ENCODE data around the gene RGS6. TPM values are rescaled to one million over a fixed set of nuclear protein-coding genes. Genes with fewer than 3 reads are reported as not detected.

The RGS6 gene
- total RNA-seq, 6 donors from 2014 or later = 0.83 to 12.9 (median 2.2) TPM; not detected in 1

GRCh38 chr14:72278316-72278715 lies 346.1 kb downstream of the RGS6 start:
- Histone ChIP-seq H3K4me1 (no peaks in the 10 kb centered on the region), H3K27me3 (no peaks in the 10 kb centered on the region), H3K9me3 (peaks cover 0 to 3% (median 0%) of the 10 kb centered on the region in 4 donors), H3K36me3 (no peaks in the 10 kb centered on the region), H3K4me3 (no peak overlapping the region), H3K27ac (no peak overlapping the region)
- DNase-seq = no peak
- 87 to 94% methylated on average over 3 of the region's 3 CpGs for WGBS, 2 donors
- ATAC-seq (ENCODE audit: low FRiP score in 2 of 2) = no peak
- no peak for TF ChIP-seq POLR2AphosphoS5 (IDR thresholded peaks at IDR 0.05)
- no peak for TF ChIP-seq CTCF (IDR thresholded peaks at IDR 0.05)
- TF ChIP-seq EP300 (IDR thresholded peaks at IDR 0.05) = no peak
- TF ChIP-seq POLR2A (IDR thresholded peaks at IDR 0.05) = no peak

- ATAC-seq (ENCODE audit: low FRiP score in 2 of 2) (no peak), DNase-seq (no peak)
- Histone ChIP-seq H3K36me3 (no peaks in the 10 kb centered on the region), H3K27ac (no peak overlapping the region), H3K4me1 (no peaks in the 10 kb centered on the region), H3K4me3 (no peak overlapping the region), H3K27me3 (no peaks in the 10 kb centered on the region), H3K9me3 (peaks cover 5 to 26% (median 17%) of the 10 kb centered on the region in 4 donors)
- 87 to 95% methylated on average over 3 to 4 of the region's 4 CpGs for WGBS, 2 donors
- no peak for TF ChIP-seq EP300 (IDR thresholded peaks at IDR 0.05)
Observed at GRCh38 chr14:72284176-72284575, 351.9 kb downstream of the RGS6 start.

- Histone ChIP-seq H3K27ac (no peak overlapping the region), H3K4me3 (no peak overlapping the region), H3K9me3 (peaks cover 0 to 4% (median 3%) of the 10 kb centered on the region in 4 donors), H3K4me1 (no peaks in the 10 kb centered on the region), H3K27me3 (no peaks in the 10 kb centered on the region), H3K36me3 (no peaks in the 10 kb centered on the region)
- TF ChIP-seq POLR2A (IDR thresholded peaks at IDR 0.05) (no peak), POLR2AphosphoS5 (IDR thresholded peaks at IDR 0.05) (no peak), EP300 (IDR thresholded peaks at IDR 0.05) (no peak), CTCF (IDR thresholded peaks at IDR 0.05) (no peak)
- no peak for DNase-seq
- ATAC-seq (ENCODE audit: low FRiP score in 2 of 2) = no peak
- WGBS, 2 donors = 39 to 50% methylated on average over 4 of the region's 4 CpGs
Observed at GRCh38 chr14:72290241-72290640, 358.0 kb downstream of the RGS6 start.

GRCh38 chr14:72291908-72292688 lies 359.9 kb downstream of the RGS6 start:
- Histone ChIP-seq H3K27me3 (no peaks in the 10 kb centered on the region), H3K4me3 (no peak overlapping the region), H3K4me1 (no peaks in the 10 kb centered on the region), H3K36me3 (no peaks in the 10 kb centered on the region), H3K9me3 (peaks cover 0 to 3% (median 0%) of the 10 kb centered on the region in 4 donors), H3K27ac (no peak overlapping the region)
- TF ChIP-seq POLR2AphosphoS5 (IDR thresholded peaks at IDR 0.05) (no peak), CTCF (IDR thresholded peaks at IDR 0.05) (peak in 5 of 6 experiments; percentile 39 to 60 (median 48)), EP300 (IDR thresholded peaks at IDR 0.05) (no peak)
- 60 to 70% methylated on average over 16 of the region's 16 CpGs for WGBS, 2 donors
- ATAC-seq (ENCODE audit: low FRiP score in 2 of 2) (peak in 1 of 2 donors; percentile 71), DNase-seq (no peak)

GRCh38 chr14:72292689-72293024 lies 360.4 kb downstream of the RGS6 start:
- Histone ChIP-seq H3K4me3 (no peak overlapping the region), H3K27me3 (no peaks in the 10 kb centered on the region), H3K4me1 (no peaks in the 10 kb centered on the region), H3K9me3 (peaks cover 0 to 3% (median 0%) of the 10 kb centered on the region in 4 donors), H3K27ac (no peak overlapping the region), H3K36me3 (no peaks in the 10 kb centered on the region)
- no peak for TF ChIP-seq CTCF (IDR thresholded peaks at IDR 0.05)
- TF ChIP-seq POLR2A (IDR thresholded peaks at IDR 0.05) = no peak
- no peak for TF ChIP-seq POLR2AphosphoS5 (IDR thresholded peaks at IDR 0.05)
- no peak for TF ChIP-seq EP300 (IDR thresholded peaks at IDR 0.05)
- ATAC-seq (ENCODE audit: low FRiP score in 2 of 2) (no peak), DNase-seq (no peak)
- 43 to 52% methylated on average over 1 of the region's 1 CpG for WGBS, 2 donors
